Right lung (tissue), 5 donors: ENCODE data around the gene DNAJC7. TPM values are rescaled to one million over a fixed set of nuclear protein-coding genes. Genes with fewer than 3 reads are reported as not detected.

Source experiments
- DNase-seq, 2 donors: peaks; one replicate each; pipeline ENCODE4 v3.0.0-alpha.2; 2013
- polyA plus RNA-seq, 5 donors: library from polyadenylated mRNA; unstranded; fragments of 120-200 nt; gene quantifications; one replicate each; pipeline versions ENCODE4 v1.2.1 to v1.2.3, GENCODE V29; 2013; ENCODE audit warnings: inconsistent platforms in 1 of 5, low replicate concordance in 1 of 5; ENCODE audit not compliant: insufficient read length in 5 of 5, insufficient read depth in 1 of 5

DNAJC7 gene
- polyA plus RNA-seq, 5 donors, result 121 to 167 (median 149) TPM

DNA sequence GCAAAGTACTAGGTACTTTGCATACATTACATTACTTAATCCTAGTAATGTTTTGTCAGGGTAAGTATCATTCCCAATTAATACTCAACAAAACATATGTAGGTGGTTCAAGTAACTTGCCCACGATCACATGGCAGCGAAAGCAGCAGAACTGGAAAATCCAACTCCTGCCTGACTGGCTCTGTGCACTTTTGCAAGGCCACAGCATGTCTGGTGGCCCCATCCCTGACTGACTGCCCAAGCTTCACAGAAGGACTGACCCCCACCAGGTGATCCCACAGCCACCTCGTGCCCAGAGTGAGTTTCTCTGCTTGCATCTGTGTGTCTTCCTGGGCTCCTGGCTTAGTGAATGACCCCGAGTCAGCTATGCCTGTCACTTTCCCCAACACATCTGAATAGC lies 39.2 kb downstream of the DNAJC7 start:
- no peak for DNase-seq

DNA sequence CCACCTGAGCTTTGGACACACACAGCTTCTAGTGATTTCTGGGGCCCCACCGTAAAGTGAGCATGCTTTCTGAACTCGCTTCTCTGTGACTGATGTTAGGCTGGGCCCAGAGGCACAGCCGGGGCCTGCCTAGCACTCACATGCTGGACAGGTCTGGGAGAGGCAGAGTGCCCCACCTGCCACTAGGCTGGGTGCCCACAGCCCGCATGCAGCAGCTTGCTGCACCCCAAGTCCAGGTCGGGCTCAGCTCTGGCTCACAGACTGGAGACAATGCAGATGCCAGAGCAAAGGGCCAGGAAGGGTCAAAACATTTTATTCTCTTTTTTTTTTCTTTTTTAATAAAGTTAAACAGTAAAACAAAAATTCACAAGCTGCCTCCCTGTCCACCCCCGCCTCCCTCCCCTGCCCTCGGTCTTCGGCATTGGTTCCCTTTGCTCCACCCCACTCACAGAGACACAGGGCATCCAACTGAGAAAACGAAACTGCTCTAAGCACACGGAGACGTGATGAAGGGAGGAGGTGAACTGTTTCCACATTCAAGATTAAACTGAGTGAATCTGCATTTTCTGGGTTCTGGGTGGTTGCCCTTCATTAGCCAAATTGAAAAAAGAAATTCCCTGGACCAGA lies 41.0 kb downstream of the DNAJC7 start:
- DNase-seq, result no peak

DNA sequence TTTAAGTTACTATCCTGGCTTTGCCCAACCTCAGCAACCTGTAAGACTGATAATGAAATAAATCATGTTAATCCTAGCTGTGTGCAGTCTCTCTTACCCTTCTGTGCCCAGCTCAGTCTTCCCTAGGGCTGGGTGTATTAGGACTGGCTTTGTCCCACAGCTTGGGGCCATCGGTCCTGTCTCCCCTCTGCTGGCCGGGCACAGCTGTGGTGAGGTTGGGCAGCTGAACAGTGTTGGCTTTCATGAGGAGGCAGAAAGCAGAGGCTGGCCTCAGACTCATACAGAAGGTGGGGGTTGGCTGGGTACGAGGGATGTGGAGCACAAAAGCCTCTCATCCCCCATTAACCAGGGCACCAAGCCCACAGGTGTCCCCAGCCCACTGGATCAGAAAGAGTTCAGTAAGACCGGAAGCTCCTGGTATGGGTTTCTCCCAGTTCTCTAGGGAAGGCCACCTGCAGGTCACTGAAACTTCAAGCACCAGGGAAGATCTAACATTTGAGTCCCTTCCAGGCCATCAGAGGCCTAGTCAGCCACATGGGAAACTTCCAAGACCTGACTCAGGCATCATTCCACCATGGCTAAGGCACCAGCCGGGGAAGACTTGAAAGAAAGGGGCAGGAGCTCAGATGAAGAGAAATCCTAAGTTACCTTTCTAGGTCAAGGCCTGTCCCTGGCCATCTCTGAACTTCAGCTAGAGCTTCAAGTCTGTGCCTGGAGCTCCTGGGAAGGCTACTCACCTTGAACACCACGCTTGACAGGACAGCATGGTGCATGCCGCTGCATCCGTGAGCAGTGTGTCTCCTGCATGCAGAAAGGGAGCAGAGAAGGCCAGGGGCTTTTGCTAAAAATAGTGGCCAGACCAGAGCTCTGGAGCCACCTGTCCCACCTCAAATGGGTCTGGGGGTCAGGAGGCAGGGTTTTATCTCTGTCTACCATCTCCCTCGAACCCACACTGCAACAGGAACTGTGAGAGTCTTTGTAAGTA lies 41.8 kb downstream of the DNAJC7 start:
- DNase-seq, result no peak

DNA sequence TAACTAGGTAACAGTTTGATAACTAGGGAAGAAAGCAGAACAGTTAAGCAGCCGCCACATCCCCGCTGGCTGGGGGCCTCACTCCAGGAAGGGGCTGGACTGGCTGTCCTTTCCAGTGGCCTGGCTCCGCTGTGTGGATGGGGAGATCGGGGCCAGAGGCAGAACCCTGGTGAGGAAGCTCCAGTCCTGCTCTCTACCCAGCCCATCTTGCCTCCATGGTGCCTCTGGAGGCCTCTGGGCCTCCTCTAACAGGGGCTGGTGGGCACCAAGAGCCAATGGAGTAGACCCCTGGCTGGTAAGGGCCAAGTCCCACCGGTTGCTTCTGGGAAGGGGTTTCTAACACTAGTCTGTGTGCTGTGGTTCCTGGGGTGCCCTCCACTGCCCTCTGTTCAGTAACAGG lies 42.6 kb downstream of the DNAJC7 start:
- no peak for DNase-seq

DNA sequence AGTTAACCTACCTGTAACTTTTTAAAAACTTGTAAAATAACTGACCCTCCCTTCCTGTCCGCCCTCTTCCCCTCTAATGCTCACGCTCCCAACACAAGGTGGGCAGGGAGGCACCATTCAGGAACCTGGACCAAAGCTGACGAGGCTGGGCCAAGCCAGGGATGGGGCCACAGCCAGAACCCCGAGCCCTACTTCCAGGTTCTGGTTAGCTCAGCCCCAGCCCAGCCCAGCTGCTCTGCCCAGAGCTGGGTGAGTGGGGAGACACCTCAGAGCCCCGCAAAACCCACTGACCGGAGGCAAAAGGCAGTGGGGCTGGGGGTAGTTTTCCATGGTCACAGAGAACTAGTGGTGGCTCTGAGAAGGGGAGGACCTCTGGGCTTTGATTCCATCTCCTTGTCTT lies 43.2 kb downstream of the DNAJC7 start:
- DNase-seq, result no peak

DNA sequence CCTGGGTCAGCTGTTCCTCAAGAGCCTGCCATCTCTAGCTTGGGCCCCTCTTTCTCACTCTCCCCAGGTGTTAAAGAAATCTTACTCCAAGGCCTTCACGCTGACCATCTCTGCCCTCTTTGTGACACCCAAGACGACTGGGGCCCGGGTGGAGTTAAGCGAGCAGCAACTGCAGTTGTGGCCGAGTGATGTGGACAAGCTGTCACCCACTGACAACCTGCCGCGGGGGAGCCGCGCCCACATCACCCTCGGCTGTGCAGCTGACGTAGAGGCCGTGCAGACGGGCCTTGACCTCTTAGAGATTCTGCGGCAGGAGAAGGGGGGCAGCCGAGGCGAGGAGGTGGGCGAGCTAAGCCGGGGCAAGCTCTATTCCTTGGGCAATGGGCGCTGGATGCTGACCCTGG lies 43.8 kb downstream of the DNAJC7 start:
- no peak for DNase-seq

DNA sequence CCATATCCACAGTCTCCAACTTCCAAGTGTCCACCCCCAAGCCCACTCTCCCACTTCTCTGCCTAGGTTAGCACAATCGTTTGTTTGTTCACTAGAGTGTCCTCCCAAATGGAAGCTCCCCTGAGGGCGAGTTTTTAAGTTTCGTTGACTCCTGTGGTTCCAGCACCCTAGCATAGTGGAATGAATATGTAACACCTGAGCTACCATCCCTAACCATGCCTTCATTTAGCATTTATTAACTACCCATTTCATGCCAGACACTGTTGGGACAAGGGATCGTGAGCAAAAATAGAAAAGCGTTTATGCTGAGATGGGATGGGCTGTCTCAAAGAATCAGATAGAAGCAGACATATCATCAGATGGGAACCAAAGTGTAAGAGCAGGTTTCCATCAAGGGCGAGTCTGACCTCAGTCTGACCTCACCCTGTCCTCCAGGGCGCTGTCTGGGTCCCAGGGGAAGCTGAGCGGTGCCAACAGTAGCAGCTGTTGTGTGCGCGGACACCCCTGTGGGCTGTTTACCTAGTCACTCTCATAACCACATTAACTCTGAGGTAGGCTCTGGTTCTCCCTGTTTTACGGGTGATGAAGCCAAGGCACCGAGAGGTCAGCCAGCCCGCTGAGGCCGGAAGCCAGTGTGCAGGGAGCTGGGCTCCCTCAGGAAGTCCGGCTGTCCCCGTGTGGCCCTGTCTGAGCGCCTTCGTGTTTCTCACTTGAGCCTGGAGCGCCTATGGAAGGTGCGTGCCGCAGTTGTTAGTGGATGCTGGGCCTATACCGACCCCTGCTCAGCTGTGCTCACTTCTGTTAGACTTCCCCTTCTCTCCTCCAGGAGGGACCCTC lies 44.5 kb downstream of the DNAJC7 start:
- DNase-seq, result no peak

DNA sequence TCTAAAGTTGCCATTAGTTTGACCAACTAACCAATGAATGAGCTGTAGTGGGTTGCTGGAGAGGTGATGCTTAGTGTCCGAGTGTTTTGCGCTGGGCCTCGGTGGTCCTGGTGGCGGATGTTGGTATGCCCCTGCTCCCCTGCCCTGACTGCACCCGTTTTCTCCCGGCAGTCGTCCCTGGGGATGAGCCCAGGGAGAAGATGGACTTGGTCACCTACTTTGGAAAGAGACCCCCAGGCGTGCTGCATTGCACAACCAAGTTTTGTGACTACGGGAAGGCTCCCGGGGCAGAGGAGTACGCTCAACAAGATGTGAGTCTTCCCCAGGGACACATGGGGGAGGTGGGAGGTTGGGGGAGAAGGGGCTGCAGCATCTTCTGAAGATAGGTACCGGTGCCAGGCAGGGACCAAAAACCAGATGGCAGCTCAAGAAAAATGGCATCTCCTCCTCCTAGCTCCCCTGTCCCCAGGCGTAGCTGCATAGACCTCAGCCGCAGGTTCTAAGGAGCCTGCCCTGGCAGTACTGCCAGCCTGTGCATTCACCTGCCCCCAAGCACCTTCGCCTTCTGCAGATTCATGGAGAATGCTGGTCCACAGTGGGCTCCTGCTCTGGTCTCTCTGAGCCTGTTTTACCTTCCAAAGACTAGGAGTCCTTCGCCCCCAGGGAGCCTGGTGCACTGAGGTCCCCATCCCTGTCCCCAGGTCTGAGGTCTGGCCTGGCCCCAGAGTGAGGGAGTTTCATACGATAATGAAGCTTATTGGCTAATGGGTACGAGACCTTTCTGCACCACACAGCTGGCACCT lies 45.3 kb downstream of the DNAJC7 start:
- no peak for DNase-seq

DNA sequence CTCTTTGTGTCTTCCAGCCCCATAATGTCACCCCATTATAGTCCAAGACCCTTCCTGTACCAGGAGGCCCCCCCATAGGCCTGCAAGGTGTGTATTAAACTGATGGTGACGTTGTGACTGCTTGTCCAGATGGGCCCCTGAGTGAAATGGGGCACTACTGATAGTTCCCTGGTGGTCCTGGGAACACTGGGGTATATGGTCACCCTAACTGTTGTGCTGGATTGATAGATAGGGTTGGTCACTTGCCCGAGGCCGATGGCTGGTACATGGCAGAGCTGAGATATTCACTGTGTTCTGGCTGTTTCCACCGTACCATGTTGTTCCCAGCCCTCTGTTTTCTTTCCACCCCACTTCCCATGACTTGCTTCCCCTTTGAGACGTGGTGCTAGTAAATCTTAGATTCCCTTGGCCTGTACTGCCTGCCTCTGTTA lies 46.3 kb downstream of the DNAJC7 start:
- no peak for DNase-seq

DNA sequence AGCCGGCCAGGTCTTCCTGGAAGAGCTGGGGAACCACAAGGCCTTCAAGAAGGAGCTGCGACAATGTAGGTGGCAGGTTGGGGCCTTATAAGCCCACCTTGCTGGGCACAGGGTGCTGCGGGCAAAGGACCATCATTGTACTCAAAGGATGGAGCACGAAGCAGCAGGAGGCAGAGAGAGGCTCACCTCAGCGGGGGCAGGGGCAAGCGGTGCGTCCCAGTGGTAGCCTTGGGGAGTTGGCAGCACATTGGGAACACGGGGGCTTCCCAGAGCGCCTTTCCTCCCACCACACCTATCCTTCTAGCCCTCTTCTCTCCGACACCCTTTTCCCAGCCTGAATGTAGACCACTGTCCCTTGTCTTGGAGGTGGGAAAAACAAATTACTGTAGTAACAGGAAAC lies 48.6 kb downstream of the DNAJC7 start:
- no peak for DNase-seq

DNA sequence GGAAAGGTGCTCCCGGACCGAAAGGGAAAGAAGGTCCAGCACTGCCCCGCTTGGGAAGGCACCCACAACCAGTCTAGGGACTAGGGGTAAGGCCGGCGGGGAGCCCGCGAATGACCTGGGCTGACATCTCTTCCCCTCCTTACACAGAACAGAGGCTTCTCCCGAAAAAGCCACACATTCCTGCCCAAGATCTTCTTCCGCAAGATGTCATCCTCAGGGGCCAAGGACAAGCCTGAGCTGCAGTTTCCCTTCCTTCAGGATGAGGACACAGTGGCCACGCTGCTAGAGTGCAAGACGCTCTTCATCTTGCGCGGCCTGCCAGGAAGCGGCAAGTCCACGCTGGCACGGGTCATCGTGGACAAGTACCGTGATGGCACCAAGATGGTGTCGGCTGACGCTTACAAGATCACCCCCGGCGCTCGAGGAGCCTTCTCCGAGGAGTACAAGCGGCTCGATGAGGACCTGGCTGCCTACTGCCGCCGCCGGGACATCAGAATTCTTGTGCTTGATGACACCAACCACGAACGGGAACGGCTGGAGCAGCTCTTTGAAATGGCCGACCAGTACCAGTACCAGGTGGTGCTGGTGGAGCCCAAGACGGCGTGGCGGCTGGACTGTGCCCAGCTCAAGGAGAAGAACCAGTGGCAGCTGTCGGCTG lies 49.2 kb downstream of the DNAJC7 start:
- DNase-seq, result no peak

DNA sequence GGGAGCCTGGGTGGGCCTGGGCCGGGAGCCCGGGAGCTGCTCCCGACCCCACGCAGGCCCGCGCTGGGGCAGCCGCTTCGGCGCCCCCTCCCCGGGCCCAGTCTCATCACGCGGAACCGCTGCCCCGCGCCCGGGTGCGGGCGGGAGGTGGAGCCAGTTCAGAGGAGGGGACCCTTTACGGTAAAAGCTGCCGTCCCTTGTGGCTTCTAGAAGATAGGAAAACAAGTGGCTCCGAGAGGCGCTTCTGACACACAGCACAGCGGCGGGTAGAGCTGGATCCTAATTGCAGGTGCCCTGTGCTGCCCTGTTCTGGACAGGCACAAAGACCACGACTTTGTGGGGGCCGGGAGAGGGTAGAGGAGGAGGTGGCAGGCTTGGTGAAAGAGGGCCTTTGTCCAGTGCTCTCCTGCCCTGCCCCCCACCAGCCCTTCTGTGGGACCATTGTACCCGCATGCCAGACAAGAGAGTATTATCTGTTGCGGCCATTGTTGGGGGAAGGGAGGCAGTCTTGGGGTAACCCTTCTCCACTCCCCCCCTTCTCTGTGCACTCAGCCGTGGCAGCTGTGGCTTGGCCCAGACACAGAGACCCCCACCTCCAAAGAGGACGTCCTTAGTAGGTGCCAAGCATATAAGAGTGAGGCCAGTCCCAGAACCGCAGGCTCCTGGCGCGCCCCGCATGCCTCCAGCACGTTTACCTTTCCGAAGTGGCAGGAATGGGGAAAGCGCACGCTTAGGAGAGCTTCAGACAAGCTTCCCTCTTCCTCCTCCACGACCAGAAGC lies 49.9 kb downstream of the DNAJC7 start:
- no peak for DNase-seq

DNA sequence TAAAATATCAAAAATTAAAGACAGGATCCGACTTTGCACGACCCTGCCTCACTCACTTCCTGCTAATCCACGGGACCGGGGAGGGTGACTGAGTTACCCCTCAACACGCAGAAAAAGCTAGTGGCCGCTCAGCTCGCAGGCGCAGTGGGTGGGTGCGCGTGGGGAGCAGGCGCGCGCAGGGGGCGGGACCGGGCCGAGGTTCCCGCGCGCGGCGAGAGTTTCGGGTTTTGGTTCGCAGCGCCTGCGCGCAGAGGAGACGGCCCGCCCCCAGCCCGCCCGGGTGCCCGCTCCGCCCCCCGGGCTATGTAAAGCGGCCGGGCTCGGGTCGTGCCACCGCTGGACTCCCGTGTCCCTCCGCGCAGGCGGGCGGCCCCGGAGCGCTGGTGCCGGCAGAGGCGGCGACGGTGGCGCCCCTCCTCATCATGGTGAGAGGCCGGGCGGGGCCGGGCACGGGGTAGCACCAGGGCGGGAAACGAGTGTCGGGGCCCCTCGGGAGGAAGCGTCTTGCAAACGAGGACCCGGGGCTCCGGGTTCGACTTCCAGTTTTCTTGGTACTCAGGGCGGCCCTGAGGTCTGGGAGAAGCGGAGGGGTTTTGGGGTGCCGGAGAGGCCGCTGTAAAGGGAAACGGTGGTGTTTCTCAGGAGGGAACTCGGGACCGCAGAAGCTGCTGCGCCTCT lies 50.6 kb downstream of the DNAJC7 start, which contains the start of gene CNP:
Gene CNP, plus strand, starts transcription at position 333 of the 678 bp plus-strand sequence. Its CDS starts 90 bp downstream, at position 423.
- DNase-seq, result peak; percentile 90 to 93

DNA sequence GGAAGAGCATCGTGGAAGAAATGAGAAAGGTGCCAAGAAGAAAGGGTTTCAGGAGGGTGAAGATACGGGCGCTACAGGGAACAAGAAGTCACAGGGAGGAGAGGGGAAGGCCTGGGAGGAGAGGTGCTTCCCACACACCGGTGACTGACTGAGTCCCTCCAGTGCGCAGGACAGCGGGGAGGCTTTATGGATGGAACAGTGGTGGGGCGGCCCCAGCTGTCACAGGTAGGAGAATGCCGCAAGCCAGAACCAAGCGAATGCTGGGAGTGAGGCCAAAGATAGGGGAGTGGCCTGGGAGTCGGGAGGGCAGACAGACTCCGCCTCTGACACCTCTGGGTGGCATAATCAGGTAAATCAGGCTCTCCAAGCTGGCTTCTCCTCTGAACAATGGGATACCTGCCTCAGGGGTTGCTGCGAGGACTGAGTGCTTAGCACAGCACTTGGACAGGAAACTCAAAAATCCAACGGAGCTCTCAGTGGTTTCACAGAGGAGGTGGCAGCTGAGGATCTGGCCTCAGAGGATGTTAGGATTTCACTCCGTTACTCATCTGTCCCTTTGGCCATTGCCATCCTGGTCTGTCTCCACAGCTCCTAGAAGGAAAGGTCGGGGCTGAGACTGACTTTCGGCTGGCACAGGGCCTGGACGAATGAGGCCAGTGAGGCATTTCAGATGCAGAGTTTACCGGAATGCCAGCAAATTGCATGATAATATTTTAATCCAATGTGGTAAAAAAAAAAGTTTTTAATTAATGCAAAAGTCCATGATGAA lies 51.4 kb downstream of the DNAJC7 start:
- DNase-seq, result peak; percentile 51 to 52

DNA sequence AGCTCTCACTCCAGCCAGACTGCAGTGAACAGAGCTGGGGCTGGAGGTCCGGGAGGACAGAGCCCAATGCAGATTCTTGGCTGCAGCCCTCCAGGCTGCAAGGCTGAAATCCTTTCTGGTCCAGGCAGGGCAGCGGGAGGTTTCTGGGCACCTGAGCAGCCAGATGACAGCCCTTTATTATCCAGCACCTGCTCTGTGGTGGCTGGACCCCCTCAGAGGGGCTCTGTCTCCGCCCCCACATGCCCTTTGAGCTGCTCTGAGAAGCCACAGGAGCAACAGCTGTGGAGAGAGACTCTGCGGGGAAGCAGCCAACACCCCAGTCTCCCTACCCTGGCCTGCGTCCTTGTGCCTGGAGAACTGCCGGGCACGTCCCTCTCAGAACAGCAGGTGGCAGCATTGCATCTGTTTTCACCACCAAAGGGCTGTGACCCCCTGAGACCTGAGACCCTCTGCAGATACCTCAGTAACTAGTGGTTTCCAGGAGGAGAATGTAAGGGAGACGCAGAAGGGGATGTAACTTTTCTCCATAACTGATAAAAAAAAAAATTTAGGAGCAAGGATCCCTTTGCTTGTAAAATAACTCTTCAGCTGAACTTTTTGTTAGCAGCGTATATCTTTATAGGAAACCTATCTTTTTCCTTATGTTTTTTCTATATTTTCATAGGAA lies 54.3 kb downstream of the DNAJC7 start:
- DNase-seq, result peak; percentile 59 to 67

DNA sequence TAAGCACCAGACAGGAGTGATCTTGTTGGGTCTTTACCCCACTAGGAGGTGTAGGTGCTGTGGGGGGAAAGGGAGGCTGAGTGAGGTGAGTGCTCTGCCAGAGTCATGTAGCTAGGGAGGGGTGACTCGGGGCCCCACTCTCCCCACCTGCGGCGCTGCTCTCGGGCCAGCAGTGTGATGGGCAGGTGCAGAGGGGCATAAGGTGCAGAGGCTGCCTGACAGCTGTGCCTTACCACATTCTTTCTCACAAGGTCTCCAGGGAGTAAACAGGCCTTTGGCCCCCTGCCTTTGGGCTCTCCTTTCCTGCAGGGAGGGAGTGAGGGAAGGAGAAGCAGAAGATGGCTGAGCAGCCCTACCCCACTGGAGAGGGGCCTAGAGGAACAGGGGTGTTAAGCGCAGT lies 55.1 kb downstream of the DNAJC7 start:
- DNase-seq, result no peak

DNA sequence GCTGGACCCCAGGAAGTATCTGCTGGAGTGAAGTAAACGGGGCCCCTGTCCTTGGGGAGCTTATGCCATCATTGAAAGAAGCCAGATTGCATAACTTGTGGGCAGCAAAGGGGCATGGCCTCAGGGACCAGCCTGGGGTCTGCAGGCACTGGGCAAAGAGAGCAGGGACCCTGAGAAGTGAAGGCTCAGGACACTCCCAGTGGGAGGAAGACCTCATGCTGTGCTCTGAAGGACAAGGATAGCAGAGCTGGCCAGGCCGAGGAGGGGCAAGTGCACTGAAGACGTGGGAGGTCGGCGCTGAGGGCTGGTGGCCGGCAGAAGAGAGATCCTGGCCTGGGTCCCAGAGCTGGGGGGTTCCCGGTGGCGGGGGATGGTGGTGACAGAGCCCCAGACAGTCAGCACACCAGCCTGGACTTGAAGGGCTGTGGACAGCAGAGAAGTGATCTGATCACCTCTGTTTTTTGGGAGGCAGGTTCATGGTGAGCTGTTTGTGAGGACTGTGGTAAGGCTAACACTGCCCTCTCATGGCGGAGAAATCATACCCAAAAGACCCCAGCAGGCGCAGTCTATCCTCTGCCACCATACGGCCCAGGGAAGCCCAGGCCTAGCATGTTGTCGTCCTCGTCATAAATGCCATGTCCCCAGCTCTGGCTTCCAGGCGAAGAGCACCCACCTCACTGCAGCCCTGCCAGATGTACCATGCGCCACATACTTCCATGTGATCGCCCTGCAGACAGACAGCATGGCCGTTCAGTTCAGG lies 57.7 kb downstream of the DNAJC7 start:
- DNase-seq, result no peak
